ENCODE measurements around the gene NRXN3.

The NRXN3 gene

DNA sequence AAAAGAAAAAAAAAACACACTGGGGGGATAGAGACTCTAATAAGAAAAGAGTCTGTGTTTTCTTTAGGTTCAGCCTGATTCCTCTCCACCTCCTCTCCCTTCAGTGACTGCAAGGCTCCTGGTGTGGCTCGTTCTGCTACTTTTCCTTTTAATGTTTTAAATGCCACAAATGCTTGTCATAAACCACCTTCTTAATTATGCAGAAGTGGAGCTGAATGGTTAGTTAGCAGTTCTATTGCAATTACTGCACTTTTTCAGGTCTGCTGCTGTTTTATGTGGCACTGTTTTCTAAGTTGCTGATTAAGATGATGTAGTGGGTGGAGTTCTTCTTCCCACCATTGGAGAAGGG is 1163.0 kb downstream of the NRXN3 start:
- TF ChIP-seq CTCF (IDR thresholded peaks at IDR 0.05; ENCODE audit: low read depth, low read length), result no peak
- no peak for DNase-seq (ENCODE audit: extremely low read depth, low read depth)

GRCh38 chr14:79334272-79334671 is 1164.1 kb downstream of the NRXN3 start:
- no peak for DNase-seq (ENCODE audit: extremely low read depth, low read depth)
- no peak for TF ChIP-seq CTCF (IDR thresholded peaks at IDR 0.05; ENCODE audit: low read depth, low read length)

- TF ChIP-seq CTCF (IDR thresholded peaks at IDR 0.05; ENCODE audit: low read depth, low read length), result no peak
- DNase-seq (ENCODE audit: extremely low read depth, low read depth), result no peak
Observed at GRCh38 chr14:79337761-79338160, 1167.6 kb downstream of the NRXN3 start.

DNA sequence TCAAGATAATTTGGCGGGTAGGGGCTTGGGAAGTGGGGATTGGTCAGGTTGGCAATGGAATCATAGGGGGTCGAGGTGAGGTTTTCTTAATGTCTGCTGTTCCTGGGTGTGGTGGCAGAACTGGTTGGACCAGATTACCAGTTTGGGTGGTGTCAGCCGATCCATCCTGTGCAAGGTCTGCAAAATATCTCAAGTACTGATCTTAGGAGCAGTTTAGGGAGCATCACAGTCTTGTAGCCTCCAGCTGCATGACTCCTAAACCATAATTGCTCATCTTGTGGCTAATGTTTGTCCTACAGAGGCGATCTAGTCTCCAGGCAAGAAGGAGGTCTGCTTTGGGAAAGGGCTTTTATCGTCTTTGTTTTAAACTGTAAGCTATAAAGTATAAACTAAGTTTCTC is 1172.8 kb downstream of the NRXN3 start:
- DNase-seq (ENCODE audit: extremely low read depth, low read depth), result no peak
- TF ChIP-seq CTCF (IDR thresholded peaks at IDR 0.05; ENCODE audit: low read depth, low read length), result no peak

DNA sequence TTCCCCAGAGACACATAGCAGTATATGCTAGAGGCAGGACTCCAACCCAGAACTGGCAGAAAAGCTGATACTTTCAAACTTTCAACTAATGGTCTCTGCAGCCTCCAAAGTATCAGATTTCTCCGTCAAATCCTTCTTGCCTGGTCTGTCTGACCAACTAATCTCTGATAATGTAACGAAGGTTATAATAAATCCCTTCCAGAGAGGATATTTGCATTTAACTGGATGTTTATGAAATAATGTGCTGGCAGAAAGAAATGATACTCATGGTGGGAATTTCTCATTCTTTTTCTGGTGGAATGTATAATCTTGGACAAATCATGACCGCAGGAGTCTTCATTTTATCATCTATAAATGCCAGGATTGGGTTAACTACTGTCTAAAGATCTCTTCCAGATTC is 1180.8 kb downstream of the NRXN3 start:
- DNase-seq (ENCODE audit: extremely low read depth, low read depth), result no peak
- no peak for TF ChIP-seq CTCF (IDR thresholded peaks at IDR 0.05; ENCODE audit: low read depth, low read length)

DNA sequence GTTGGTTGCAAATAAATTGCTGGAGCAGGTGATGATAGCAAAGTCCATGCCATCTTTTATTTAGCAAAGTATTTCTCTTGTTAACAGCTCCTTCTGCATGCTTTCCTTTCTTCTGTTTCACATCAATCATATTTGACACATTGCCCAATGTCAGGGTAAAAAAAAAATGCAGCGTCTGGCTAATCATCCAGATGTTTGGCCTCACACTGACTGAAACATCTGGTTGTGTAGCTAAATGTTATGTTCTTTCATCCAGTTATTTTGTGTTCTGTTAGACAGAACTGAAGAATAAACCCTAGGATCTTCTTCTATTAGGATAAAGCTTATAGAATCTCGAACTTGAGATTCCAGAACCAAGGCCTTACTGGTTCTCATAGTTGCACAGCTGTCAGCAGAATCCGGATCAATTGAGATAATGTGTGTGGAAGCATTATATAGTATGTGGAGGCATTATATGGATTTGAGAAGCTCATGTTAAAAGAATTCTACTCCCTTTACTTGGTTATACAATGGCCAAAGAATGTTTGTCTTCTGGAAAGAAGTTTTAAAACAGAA is 1182.0 kb downstream of the NRXN3 start:
- TF ChIP-seq CTCF (IDR thresholded peaks at IDR 0.05; ENCODE audit: low read depth, low read length), result no peak
- DNase-seq (ENCODE audit: extremely low read depth, low read depth), result no peak

DNA sequence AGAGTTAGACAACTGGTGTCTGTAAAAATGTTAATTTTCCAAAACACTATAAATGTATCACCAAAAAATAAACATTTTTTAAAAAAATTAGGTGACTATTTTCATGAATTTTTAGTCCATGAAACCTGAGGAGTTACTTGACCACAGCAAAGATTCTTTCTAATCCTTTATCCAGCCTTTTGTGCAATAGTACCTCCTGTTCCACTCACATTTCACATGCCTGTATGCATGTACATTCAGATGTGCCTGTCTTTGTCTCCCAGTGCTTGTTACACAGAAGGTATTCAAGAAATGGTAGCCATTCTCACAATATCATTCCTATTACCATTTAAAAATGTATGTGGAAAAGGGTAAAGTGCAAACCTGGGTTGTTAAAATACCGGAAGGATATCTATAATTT is 1184.2 kb downstream of the NRXN3 start:
- TF ChIP-seq CTCF (IDR thresholded peaks at IDR 0.05; ENCODE audit: low read depth, low read length), result no peak

More for the DNA sequence above, 1184.2 kb downstream of the NRXN3 start:
- no peak for DNase-seq (ENCODE audit: extremely low read depth, low read depth)
